Panc1 (cell line): ENCODE results near the gene ADGRG7. TPM values are rescaled to one million over a fixed set of nuclear protein-coding genes. Genes with fewer than 3 reads are reported as not detected.

Experiments
- ATAC-seq: fragments of 200-7000 bp; cut with Tn5 transposase; 2 replicates; pipeline ENCODE4 v1.9.1; 2020; ENCODE audit warnings: mild to moderate bottlenecking, moderate library complexity
- BruUV-seq: library from RNA; stranded (reverse); fragments of 400-500 nt; replicated peaks from 2 replicates; lab custom pipeline; 2021; lab: Mats Ljungman, UMichigan
- CTCF ChIA-PET: fragments of 300-600 bp; sonication (Branson Sonifier 250); formaldehyde crosslinking; loops from one replicate; lab custom pipeline; 2022; ENCODE audit warnings: antibody characterized with exemption; lab: Charles Lee
- POLR2A ChIA-PET: fragments of 300-600 bp; sonication (Branson Sonifier 250); formaldehyde crosslinking; loops from one replicate; lab custom pipeline; 2022; ENCODE audit warnings: antibody characterized with exemption; lab: Charles Lee
- DNase-seq: peaks from one replicate; pipeline ENCODE4 v3.0.0-alpha.2; 2010; ENCODE audit warnings: low read depth, low spot score
- H3K27ac ChIP-seq: 2 replicates; pipeline ENCODE4 v1.5.1; 2011; ENCODE audit warnings: mild to moderate bottlenecking, low read length, inconsistent platforms
- H3K27me3 ChIP-seq: fragments of 200-500 bp; sonication (Bioruptor generic); 2 replicates; pipeline ENCODE4 v1.6.0; 2014; ENCODE audit warnings: low read length, inconsistent platforms; ENCODE audit not compliant: control insufficient read depth, insufficient read depth
- H3K36me3 ChIP-seq: fragments of 200-500 bp; sonication (Bioruptor generic); 2 replicates; pipeline ENCODE4 v1.5.1; 2014; ENCODE audit warnings: inconsistent platforms, mild to moderate bottlenecking, low read length, moderate library complexity; ENCODE audit not compliant: control insufficient read depth, insufficient read depth
- H3K4me1 ChIP-seq: 2 replicates; pipeline ENCODE4 v1.5.1; 2011; ENCODE audit warnings: inconsistent platforms, mild to moderate bottlenecking, low read length, moderate library complexity; ENCODE audit not compliant: control insufficient read depth, insufficient read depth
- H3K4me3 ChIP-seq, 2 experiments: 2 replicates each; pipeline ENCODE4 v1.5.1; 2011 to 2012; ENCODE audit warnings: low read depth in 2 of 2, low read length in 2 of 2, mild to moderate bottlenecking in 2 of 2, inconsistent platforms in 1 of 2, moderate library complexity in 1 of 2
- H3K9me3 ChIP-seq: fragments of 200-500 bp; sonication (Bioruptor generic); 2 replicates; pipeline ENCODE4 v1.5.1; 2014; ENCODE audit warnings: low read depth, mild to moderate bottlenecking, inconsistent platforms, low read length, moderate library complexity; ENCODE audit not compliant: control insufficient read depth, insufficient read depth
- CTCF ChIP-seq: fragments of 450-650 bp; IDR thresholded peaks from 2 replicates; pipeline ENCODE4 v1.5.1; 2017; ENCODE audit warnings: mild to moderate bottlenecking
- POLR2AphosphoS5 ChIP-seq: IDR thresholded peaks from 2 replicates; pipeline ENCODE4 v1.6.1; 2012; ENCODE audit warnings: mild to moderate bottlenecking, low read depth, low read length, moderate library complexity
- REST ChIP-seq, 2 experiments: IDR thresholded peaks; 2 replicates each; pipeline ENCODE4 v1.6.1; 2011 to 2012; ENCODE audit warnings: low read depth in 2 of 2, control low read depth in 1 of 2, low read length in 1 of 2, mild to moderate bottlenecking in 1 of 2, moderate library complexity in 1 of 2; ENCODE audit not compliant: insufficient read depth in 1 of 2
- SIN3A ChIP-seq: IDR thresholded peaks from 2 replicates; pipeline ENCODE4 v1.6.1; 2012; ENCODE audit warnings: low read depth, mild to moderate bottlenecking, low read length, moderate library complexity, borderline replicate concordance; ENCODE audit not compliant: insufficient read depth
- TCF7L2 ChIP-seq: IDR thresholded peaks from 2 replicates; pipeline ENCODE4 v1.6.1; 2011; ENCODE audit warnings: mild to moderate bottlenecking, low read depth, low read length, inconsistent platforms
- in situ Hi-C: cut with HindIII; loops from 2 replicates; pipeline ENCODE4 v1.10.0; 2016; ENCODE audit warnings: low sequenced_read_pairs, low pct_unique_long_range_greater_than_20kb
- intact Hi-C: fragments of 100-400 bp; cut with micrococcal nuclease; formaldehyde crosslinking; loops from one replicate; pipeline ENCODE4 v1.10.0; 2022; ENCODE audit not compliant: unreplicated experiment
- total RNA-seq: library from RNA; stranded (reverse); gene quantifications from one replicate; pipeline ENCODE4 v1.2.1, GENCODE V29; 2021; ENCODE audit not compliant: unreplicated experiment

Gene ADGRG7
- total RNA-seq, 1 experiment from 2014 or later = not detected

GRCh38 chr3:100743535-100743934, 134.1 kb downstream of the ADGRG7 start:
- ChIA-PET CTCF (interaction anchor here (0.5 kb wide), 1 partner anchor 281 kb away, joined by 3 read pairs; no protein-coding TSS in a partner anchor), POLR2A (interaction anchor here (0.6 kb wide), 1 partner anchor 16 kb away, joined by 4 read pairs; no protein-coding TSS in a partner anchor)
- no peaks in the 10 kb centered on the region for H3K27me3 ChIP-seq
- no peaks in the 10 kb centered on the region for H3K4me1 ChIP-seq
- DNase-seq (no peak), ATAC-seq (no peak)
- no TSS peak for BruUV-seq
- no peaks in the 10 kb centered on the region for H3K9me3 ChIP-seq
- in situ Hi-C loops (no loop called here), intact Hi-C loops (no loop called here)
- peaks cover 92% of the 10 kb centered on the region for H3K36me3 ChIP-seq
- no peak overlapping the region for H3K27ac ChIP-seq
- TF ChIP-seq TCF7L2 (no peak), SIN3A (no peak), CTCF (no peak), REST (IDR thresholded peaks at IDR 0.05; ENCODE audit: insufficient read depth in 1 of 2, low read depth in 2 of 2, low read length in 1 of 2) (no peak), POLR2AphosphoS5 (no peak)
- no peak overlapping the region for H3K4me3 ChIP-seq

- Histone ChIP-seq H3K27ac (no peak overlapping the region), H3K9me3 (no peaks in the 10 kb centered on the region), H3K36me3 (peaks cover 92% of the 10 kb centered on the region), H3K4me3 (no peak overlapping the region), H3K4me1 (no peaks in the 10 kb centered on the region), H3K27me3 (no peaks in the 10 kb centered on the region)
- no TSS peak for BruUV-seq
- POLR2A ChIA-PET = no interaction called here
- CTCF ChIA-PET = no interaction called here
- no peak for DNase-seq
- intact Hi-C loops = no loop called here
- in situ Hi-C loops = no loop called here
- no peak for TF ChIP-seq SIN3A
- TF ChIP-seq TCF7L2 = no peak
- TF ChIP-seq CTCF = no peak
- TF ChIP-seq REST (IDR thresholded peaks at IDR 0.05; ENCODE audit: insufficient read depth in 1 of 2, low read depth in 2 of 2, low read length in 1 of 2) = no peak
- no peak for TF ChIP-seq POLR2AphosphoS5
- no peak for ATAC-seq
Observed at GRCh38 chr3:100744671-100745070, 135.3 kb downstream of the ADGRG7 start.

Other genes with a start within 250 kb of the ADGRG7 start
- 55.7 TPM for gene TOMM70, start 208.5 kb upstream of the ADGRG7 start, total RNA-seq
- gene LNP1, start 208.1 kb upstream of the ADGRG7 start, total RNA-seq = 1.8 TPM
- gene TMEM45A, start 117.0 kb upstream of the ADGRG7 start, total RNA-seq = 8.6 TPM
- gene TFG, start 99.9 kb downstream of the ADGRG7 start, total RNA-seq = 159 TPM